Measurements from ENCODE around the gene CCDC141.

GRCh38 chr2:178892751-178893625, 156.9 kb downstream of the CCDC141 start:
- TF ChIP-seq, protein P1, sequence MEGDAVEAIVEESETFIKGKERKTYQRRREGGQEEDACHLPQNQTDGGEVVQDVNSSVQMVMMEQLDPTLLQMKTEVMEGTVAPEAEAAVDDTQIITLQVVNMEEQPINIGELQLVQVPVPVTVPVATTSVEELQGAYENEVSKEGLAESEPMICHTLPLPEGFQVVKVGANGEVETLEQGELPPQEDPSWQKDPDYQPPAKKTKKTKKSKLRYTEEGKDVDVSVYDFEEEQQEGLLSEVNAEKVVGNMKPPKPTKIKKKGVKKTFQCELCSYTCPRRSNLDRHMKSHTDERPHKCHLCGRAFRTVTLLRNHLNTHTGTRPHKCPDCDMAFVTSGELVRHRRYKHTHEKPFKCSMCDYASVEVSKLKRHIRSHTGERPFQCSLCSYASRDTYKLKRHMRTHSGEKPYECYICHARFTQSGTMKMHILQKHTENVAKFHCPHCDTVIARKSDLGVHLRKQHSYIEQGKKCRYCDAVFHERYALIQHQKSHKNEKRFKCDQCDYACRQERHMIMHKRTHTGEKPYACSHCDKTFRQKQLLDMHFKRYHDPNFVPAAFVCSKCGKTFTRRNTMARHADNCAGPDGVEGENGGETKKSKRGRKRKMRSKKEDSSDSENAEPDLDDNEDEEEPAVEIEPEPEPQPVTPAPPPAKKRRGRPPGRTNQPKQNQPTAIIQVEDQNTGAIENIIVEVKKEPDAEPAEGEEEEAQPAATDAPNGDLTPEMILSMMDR (IDR thresholded peaks at IDR 0.05; ENCODE audit: extremely low read depth in 1 of 2, insufficient read depth in 1 of 2, low read depth in 1 of 2, low read length in 2 of 2) = no peak
- no peak for TF ChIP-seq POLR2A (IDR thresholded peaks at IDR 0.05; ENCODE audit: low read depth, low read length)
- no peak for TF ChIP-seq EZH2 (IDR thresholded peaks at IDR 0.05; ENCODE audit: borderline replicate concordance, low read depth, low read length, severe bottlenecking)
- TF ChIP-seq POLR2AphosphoS5 (IDR thresholded peaks at IDR 0.05; ENCODE audit: insufficient read depth, low read depth, low read length) = no peak
- TF ChIP-seq MAX (IDR thresholded peaks at IDR 0.05; ENCODE audit: insufficient read depth, insufficient read length) = no peak
- no peak for TF ChIP-seq MYC (IDR thresholded peaks at IDR 0.05; ENCODE audit: low read depth, low read length)
- no peak for TF ChIP-seq JUN (IDR thresholded peaks at IDR 0.05; ENCODE audit: borderline replicate concordance, insufficient read depth, insufficient read length, low read depth)
- TF ChIP-seq GATA2 (IDR thresholded peaks at IDR 0.05; ENCODE audit: insufficient read depth, insufficient read length, low read depth, low read length) = no peak
- no peak for TF ChIP-seq FOS (IDR thresholded peaks at IDR 0.05; ENCODE audit: borderline replicate concordance, insufficient read depth, low read length)

Measured in endothelial cell of umbilical vein (primary cell).